Tibial nerve (tissue), 3 donors: ENCODE measurements around the gene JMJD7.

Source experiments
- CTCF ChIP-seq, 5 experiments: fragments of 200-600 bp in 3 of 5; fragments of 450-650 bp in 2 of 5; sonication (generic) in 3 of 5; IDR thresholded peaks; one replicate each; pipeline ENCODE4 v1.5.1; 2016 to 2019; ENCODE audit warnings: antibody characterized with exemption in 5 of 5, mild to moderate bottlenecking in 3 of 5, moderate library complexity in 2 of 5
- POLR2A ChIP-seq, 2 donors: fragments of 450-650 bp; IDR thresholded peaks; one replicate each; pipeline ENCODE4 v1.6.1; 2017; ENCODE audit warnings: antibody characterized with exemption in 2 of 2, mild to moderate bottlenecking in 2 of 2, moderate library complexity in 2 of 2

GRCh38 chr15:41866872-41867579, 39.1 kb downstream of the JMJD7 start:
- TF ChIP-seq CTCF (IDR thresholded peaks at IDR 0.05) = no peak
- no peak for TF ChIP-seq POLR2A (IDR thresholded peaks at IDR 0.05)
